ENCODE results near the gene KCNK17. TPM values are rescaled to one million over a fixed set of nuclear protein-coding genes. Genes with fewer than 3 reads are reported as not detected.

KCNK17 gene
- total RNA-seq, 1 experiment from 2014 or later = not detected

- no peaks in the 10 kb centered on the region for H3K9me3 Mint-ChIP-seq (ENCODE audit: unreplicated experiment)
- DNase-seq (ENCODE audit: unreplicated experiment) = no peak
- CTCF ChIA-PET = interaction anchor here (0.5 to 1.8 kb wide), 7 partner anchors 17 to 1686 kb away, joined by 3 to 8 read pairs (median 3); no protein-coding TSS in a partner anchor
- intact Hi-C loops (cut with micrococcal nuclease) = no loop called here
- H3K27ac Mint-ChIP-seq (ENCODE audit: low read depth, unreplicated experiment) = no peak overlapping the region
- no peak overlapping the region for H3K4me3 Mint-ChIP-seq (ENCODE audit: unreplicated experiment)
- no TSS peak for BruUV-seq (replicated peaks)
- TF ChIP-seq CTCF (IDR thresholded peaks at IDR 0.05; ENCODE audit: unreplicated experiment) = no peak
- no peaks in the 10 kb centered on the region for H3K36me3 Mint-ChIP-seq (ENCODE audit: insufficient read depth, unreplicated experiment)
- peaks cover 6% of the 10 kb centered on the region for H3K4me1 Mint-ChIP-seq (ENCODE audit: insufficient read depth, unreplicated experiment)
- POLR2A ChIA-PET = no interaction called here
- H3K27me3 Mint-ChIP-seq (ENCODE audit: insufficient read depth, unreplicated experiment) = no peaks in the 10 kb centered on the region
Measured at GRCh38 chr6:39341352-39341751, 27.1 kb upstream of the KCNK17 start.

- H3K4me1 Mint-ChIP-seq (ENCODE audit: insufficient read depth, unreplicated experiment) = peaks cover 6% of the 10 kb centered on the region
- no TSS peak for BruUV-seq (replicated peaks)
- no peaks in the 10 kb centered on the region for H3K36me3 Mint-ChIP-seq (ENCODE audit: insufficient read depth, unreplicated experiment)
- H3K4me3 Mint-ChIP-seq (ENCODE audit: unreplicated experiment) = no peak overlapping the region
- no peaks in the 10 kb centered on the region for H3K9me3 Mint-ChIP-seq (ENCODE audit: unreplicated experiment)
- no peak for DNase-seq (ENCODE audit: unreplicated experiment)
- no peak overlapping the region for H3K27ac Mint-ChIP-seq (ENCODE audit: low read depth, unreplicated experiment)
- TF ChIP-seq CTCF (IDR thresholded peaks at IDR 0.05; ENCODE audit: unreplicated experiment) = no peak
- intact Hi-C loops (cut with micrococcal nuclease) = no loop called here
- H3K27me3 Mint-ChIP-seq (ENCODE audit: insufficient read depth, unreplicated experiment) = no peaks in the 10 kb centered on the region
- ChIA-PET POLR2A (no interaction called here), CTCF (interaction anchor here (0.5 to 1.8 kb wide), 5 partner anchors 9 to 553 kb away, joined by 3 to 8 read pairs (median 4); no protein-coding TSS in a partner anchor)
Measured at GRCh38 chr6:39339868-39340550, 25.8 kb upstream of the KCNK17 start.

GRCh38 chr6:39339096-39339867 is 25.1 kb upstream of the KCNK17 start:
- H3K27me3 Mint-ChIP-seq (ENCODE audit: insufficient read depth, unreplicated experiment) = no peaks in the 10 kb centered on the region

More at GRCh38 chr6:39339096-39339867, 25.1 kb upstream of the KCNK17 start:
- no peak for TF ChIP-seq CTCF (IDR thresholded peaks at IDR 0.05; ENCODE audit: unreplicated experiment)
- Mint-ChIP-seq H3K9me3 (ENCODE audit: unreplicated experiment) (no peaks in the 10 kb centered on the region), H3K4me1 (ENCODE audit: insufficient read depth, unreplicated experiment) (peaks cover 6% of the 10 kb centered on the region), H3K4me3 (ENCODE audit: unreplicated experiment) (no peak overlapping the region), H3K27ac (ENCODE audit: low read depth, unreplicated experiment) (no peak overlapping the region), H3K36me3 (ENCODE audit: insufficient read depth, unreplicated experiment) (no peaks in the 10 kb centered on the region)
- DNase-seq (ENCODE audit: unreplicated experiment) = no peak
- ChIA-PET CTCF (interaction anchor here (1.0 to 1.4 kb wide), 2 partner anchors 8 to 9 kb away, joined by 4 to 5 read pairs; no protein-coding TSS in a partner anchor), POLR2A (no interaction called here)
- no TSS peak for BruUV-seq (replicated peaks)
- intact Hi-C loops (cut with micrococcal nuclease) = no loop called here
